A673 (cell line): ENCODE results near the gene MAB21L4.

Experiments
- EZH2 ChIP-seq: fragments of 200-600 bp; sonication (generic); IDR thresholded peaks from 2 replicates; pipeline ENCODE4 v1.6.1; 2017; ENCODE audit warnings: borderline replicate concordance, low read depth, mild to moderate bottlenecking, mixed read lengths, antibody characterized with exemption, low read length; ENCODE audit not compliant: poor library complexity, severe bottlenecking
- TF ChIP-seq, protein P1 (sequence below): fragments of 300-800, 200-600 bp; sonication (generic); conservative IDR thresholded peaks from 2 replicates; pipeline ENCODE4 v1.5.1; 2017; ENCODE audit warnings: low read depth, mild to moderate bottlenecking, antibody characterized with exemption, low read length, moderate library complexity, mixed read lengths

DNA sequence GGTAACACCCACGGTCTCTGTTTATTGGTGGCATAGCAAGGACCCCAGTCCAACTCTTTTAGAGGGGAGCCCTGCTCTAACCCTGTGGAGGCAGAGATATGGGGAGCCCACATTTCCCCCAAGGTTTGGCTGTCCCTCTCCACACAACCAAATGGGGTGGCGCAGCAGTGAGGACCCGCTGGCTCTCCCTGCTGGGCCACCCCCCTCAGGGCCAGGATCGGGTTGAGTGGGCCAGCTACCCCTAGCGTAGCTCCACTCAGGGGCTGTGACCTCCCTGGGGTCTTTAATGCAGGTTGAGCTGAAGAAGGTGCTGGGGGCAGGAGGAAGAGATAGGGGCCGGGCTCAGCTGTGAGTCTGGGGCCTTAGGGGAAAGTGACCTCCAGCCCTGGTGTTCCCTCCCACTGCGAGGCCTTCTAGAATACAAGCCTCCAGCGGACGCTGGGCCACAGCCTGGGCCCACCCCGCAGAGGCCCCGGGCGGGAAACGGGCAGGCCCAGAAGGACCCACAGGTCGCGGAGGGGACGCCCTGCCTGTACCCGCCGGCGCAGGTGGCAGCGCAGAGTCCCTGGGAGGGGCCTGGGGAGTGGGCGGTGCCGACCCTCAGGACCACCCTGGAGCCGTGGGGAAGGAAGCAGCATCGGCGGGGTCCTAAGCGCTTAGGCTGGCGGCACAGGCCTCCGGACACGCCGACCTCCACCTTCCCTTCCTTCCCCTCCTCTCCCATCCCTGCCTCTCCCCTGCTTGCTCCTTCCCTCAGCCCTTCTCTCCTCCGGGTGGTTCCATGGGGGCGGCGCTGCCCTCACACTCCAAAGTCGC, 19.8 kb upstream of the MAB21L4 start:
- TF ChIP-seq, protein P1, sequence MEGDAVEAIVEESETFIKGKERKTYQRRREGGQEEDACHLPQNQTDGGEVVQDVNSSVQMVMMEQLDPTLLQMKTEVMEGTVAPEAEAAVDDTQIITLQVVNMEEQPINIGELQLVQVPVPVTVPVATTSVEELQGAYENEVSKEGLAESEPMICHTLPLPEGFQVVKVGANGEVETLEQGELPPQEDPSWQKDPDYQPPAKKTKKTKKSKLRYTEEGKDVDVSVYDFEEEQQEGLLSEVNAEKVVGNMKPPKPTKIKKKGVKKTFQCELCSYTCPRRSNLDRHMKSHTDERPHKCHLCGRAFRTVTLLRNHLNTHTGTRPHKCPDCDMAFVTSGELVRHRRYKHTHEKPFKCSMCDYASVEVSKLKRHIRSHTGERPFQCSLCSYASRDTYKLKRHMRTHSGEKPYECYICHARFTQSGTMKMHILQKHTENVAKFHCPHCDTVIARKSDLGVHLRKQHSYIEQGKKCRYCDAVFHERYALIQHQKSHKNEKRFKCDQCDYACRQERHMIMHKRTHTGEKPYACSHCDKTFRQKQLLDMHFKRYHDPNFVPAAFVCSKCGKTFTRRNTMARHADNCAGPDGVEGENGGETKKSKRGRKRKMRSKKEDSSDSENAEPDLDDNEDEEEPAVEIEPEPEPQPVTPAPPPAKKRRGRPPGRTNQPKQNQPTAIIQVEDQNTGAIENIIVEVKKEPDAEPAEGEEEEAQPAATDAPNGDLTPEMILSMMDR, result no peak
- TF ChIP-seq EZH2, result no peak
